ENCODE measurements around the gene PKNOX1. TPM values are rescaled to one million over a fixed set of nuclear protein-coding genes. Genes with fewer than 3 reads are reported as not detected.

Gene PKNOX1
- total RNA-seq, 1 experiment from 2014 or later: 43.4 TPM

DNA sequence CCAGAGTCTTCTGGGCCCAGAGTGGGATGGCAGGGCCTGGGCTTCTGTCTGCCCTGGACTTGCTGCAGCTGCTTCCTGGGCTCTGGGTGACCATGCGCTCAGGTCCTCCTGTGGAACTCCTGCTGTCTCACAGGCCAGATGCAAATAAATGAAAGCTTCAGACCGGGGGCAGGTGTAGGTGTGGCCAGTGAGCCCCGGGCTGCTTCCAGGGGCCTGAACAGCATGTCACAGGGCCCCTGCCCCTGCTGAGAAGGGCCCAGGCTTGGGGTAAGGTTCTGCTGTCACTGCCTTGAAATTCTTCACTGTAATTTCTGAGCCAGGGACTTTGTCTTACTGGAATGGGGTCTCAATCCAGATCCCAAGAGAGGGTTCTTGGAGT, 2.5 kb upstream of the PKNOX1 start:
- H2BK15ac ChIP-seq (ENCODE audit: low read depth, low read length): no peak overlapping the region
- H3K56ac ChIP-seq (ENCODE audit: insufficient read length, low read depth, low read length): no peak overlapping the region
- H2AFZ ChIP-seq (ENCODE audit: low read length): no peak overlapping the region
- no peaks in the 10 kb centered on the region for H4K20me1 ChIP-seq (ENCODE audit: control insufficient read depth, insufficient read depth, insufficient read length)
- no peak overlapping the region for H3K9ac ChIP-seq (ENCODE audit: extremely low read depth, insufficient read length, low read length)
- H3K14ac ChIP-seq (ENCODE audit: insufficient read depth, low read length): no peak overlapping the region; the same call in 1 of the 2 replicates
- Mint-ChIP-seq H3K27ac (peak overlapping the region; percentile 82 to 97 (median 93)), H3K27me3 (ENCODE audit: low read depth) (no peaks in the 10 kb centered on the region), H3K36me3 (ENCODE audit: insufficient read depth in 1 of 3, low read depth in 3 of 3) (peaks cover 10 to 12% (median 10%) of the 10 kb centered on the region in 3 experiments), H3K4me3 (peak overlapping the region in 1 of 2 experiments; percentile 32; a peak in 2 of 5 replicates), H3K4me1 (peaks cover 40% of the 10 kb centered on the region in 2 experiments), H3K9me3 (peaks cover 6 to 7% of the 10 kb centered on the region in 2 experiments)
- no peak overlapping the region for H2AK5ac ChIP-seq (ENCODE audit: insufficient read length, low read length)
- no peak overlapping the region for H2BK5ac ChIP-seq (ENCODE audit: insufficient read length, low read length)
- no peak overlapping the region for H3K23ac ChIP-seq (ENCODE audit: insufficient read length, low read depth, low read length)
- peak overlapping the region; percentile 21 for H3K27ac ChIP-seq (ENCODE audit: insufficient read length, low read depth, low read length)
- H2BK120ac ChIP-seq (ENCODE audit: low read depth, low read length, poor library complexity, severe bottlenecking): no peak overlapping the region
- peaks cover 4% of the 10 kb centered on the region for H3K23me2 ChIP-seq (ENCODE audit: insufficient read length, low read depth, low read length, poor library complexity, severe bottlenecking)
- H3K9me3 ChIP-seq (ENCODE audit: control insufficient read depth, low read depth, low read length): no peaks in the 10 kb centered on the region
- H2BK20ac ChIP-seq (ENCODE audit: low read depth, low read length, poor library complexity, severe bottlenecking): no peak overlapping the region
- H3K4me1 ChIP-seq (ENCODE audit: insufficient read depth, low read length): peaks cover 3% of the 10 kb centered on the region; the same call in 1 of the 2 replicates
- H2BK12ac ChIP-seq (ENCODE audit: insufficient read length, low read depth, low read length): no peak overlapping the region
- H3K79me1 ChIP-seq (ENCODE audit: insufficient read depth, low read depth, low read length, poor library complexity, severe bottlenecking): no peaks in the 10 kb centered on the region
- no peak overlapping the region for H3T11ph ChIP-seq (ENCODE audit: low read length)
- no peak overlapping the region for H4K91ac ChIP-seq (ENCODE audit: insufficient read length, low read depth, low read length)
- H3K4ac ChIP-seq (ENCODE audit: low read depth, low read length): no peak overlapping the region
- TF ChIP-seq, protein P1, sequence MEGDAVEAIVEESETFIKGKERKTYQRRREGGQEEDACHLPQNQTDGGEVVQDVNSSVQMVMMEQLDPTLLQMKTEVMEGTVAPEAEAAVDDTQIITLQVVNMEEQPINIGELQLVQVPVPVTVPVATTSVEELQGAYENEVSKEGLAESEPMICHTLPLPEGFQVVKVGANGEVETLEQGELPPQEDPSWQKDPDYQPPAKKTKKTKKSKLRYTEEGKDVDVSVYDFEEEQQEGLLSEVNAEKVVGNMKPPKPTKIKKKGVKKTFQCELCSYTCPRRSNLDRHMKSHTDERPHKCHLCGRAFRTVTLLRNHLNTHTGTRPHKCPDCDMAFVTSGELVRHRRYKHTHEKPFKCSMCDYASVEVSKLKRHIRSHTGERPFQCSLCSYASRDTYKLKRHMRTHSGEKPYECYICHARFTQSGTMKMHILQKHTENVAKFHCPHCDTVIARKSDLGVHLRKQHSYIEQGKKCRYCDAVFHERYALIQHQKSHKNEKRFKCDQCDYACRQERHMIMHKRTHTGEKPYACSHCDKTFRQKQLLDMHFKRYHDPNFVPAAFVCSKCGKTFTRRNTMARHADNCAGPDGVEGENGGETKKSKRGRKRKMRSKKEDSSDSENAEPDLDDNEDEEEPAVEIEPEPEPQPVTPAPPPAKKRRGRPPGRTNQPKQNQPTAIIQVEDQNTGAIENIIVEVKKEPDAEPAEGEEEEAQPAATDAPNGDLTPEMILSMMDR (conservative IDR thresholded peaks at IDR 0.05): no peak
- H3K79me2 ChIP-seq (ENCODE audit: insufficient read depth, low read length): peaks cover 6% of the 10 kb centered on the region; the same call in 1 of the 2 replicates
- no peak overlapping the region for H4K8ac ChIP-seq (replicated peaks; ENCODE audit: insufficient read length, low read depth, low read length)
- H3K27me3 ChIP-seq (ENCODE audit: insufficient read depth, low read length): no peaks in the 10 kb centered on the region
- H4K5ac ChIP-seq (ENCODE audit: insufficient read length, low read depth, low read length): no peak overlapping the region
- H3K4me2 ChIP-seq (ENCODE audit: insufficient read depth, insufficient read length, low read length): no peak overlapping the region
- no peak overlapping the region for H3K18ac ChIP-seq (ENCODE audit: insufficient read length, low read depth, low read length)
- no CpG with 5 or more reads among the region's 3 CpGs for WGBS (ENCODE audit: extremely low coverage, insufficient read length, low lambda C conversion rate)
- DNase-seq: peak; percentile 80

Data from H9 (cell line).